Body of pancreas (tissue), 4 donors: ENCODE measurements around the gene FBXO7.

ENCODE experiments used
- POLR2A ChIP-seq, 3 donors: fragments of 450-650 bp; IDR thresholded peaks; one replicate each; pipeline ENCODE4 v1.6.1; 2016; ENCODE audit warnings: antibody characterized with exemption in 3 of 3, mild to moderate bottlenecking in 2 of 3
- TF ChIP-seq, protein P1 (sequence below), 7 experiments: fragments of 450-650 bp in 4 of 7; fragments of 200-600 bp in 3 of 7; sonication (generic) in 3 of 7; IDR thresholded peaks; one replicate each; pipeline ENCODE4 v1.5.1; 2016 to 2019; ENCODE audit warnings: antibody characterized with exemption in 7 of 7

GRCh38 chr22:32522237-32522636 is 47.6 kb downstream of the FBXO7 start:
- no peak for TF ChIP-seq POLR2A (IDR thresholded peaks at IDR 0.05)
- TF ChIP-seq, protein P1, sequence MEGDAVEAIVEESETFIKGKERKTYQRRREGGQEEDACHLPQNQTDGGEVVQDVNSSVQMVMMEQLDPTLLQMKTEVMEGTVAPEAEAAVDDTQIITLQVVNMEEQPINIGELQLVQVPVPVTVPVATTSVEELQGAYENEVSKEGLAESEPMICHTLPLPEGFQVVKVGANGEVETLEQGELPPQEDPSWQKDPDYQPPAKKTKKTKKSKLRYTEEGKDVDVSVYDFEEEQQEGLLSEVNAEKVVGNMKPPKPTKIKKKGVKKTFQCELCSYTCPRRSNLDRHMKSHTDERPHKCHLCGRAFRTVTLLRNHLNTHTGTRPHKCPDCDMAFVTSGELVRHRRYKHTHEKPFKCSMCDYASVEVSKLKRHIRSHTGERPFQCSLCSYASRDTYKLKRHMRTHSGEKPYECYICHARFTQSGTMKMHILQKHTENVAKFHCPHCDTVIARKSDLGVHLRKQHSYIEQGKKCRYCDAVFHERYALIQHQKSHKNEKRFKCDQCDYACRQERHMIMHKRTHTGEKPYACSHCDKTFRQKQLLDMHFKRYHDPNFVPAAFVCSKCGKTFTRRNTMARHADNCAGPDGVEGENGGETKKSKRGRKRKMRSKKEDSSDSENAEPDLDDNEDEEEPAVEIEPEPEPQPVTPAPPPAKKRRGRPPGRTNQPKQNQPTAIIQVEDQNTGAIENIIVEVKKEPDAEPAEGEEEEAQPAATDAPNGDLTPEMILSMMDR (IDR thresholded peaks at IDR 0.05) = no peak
